ENCODE results near the gene FGD3.

Gene FGD3

GRCh38 chr9:93065135-93065720, 117.9 kb downstream of the FGD3 start:
- TF ChIP-seq, protein P1, sequence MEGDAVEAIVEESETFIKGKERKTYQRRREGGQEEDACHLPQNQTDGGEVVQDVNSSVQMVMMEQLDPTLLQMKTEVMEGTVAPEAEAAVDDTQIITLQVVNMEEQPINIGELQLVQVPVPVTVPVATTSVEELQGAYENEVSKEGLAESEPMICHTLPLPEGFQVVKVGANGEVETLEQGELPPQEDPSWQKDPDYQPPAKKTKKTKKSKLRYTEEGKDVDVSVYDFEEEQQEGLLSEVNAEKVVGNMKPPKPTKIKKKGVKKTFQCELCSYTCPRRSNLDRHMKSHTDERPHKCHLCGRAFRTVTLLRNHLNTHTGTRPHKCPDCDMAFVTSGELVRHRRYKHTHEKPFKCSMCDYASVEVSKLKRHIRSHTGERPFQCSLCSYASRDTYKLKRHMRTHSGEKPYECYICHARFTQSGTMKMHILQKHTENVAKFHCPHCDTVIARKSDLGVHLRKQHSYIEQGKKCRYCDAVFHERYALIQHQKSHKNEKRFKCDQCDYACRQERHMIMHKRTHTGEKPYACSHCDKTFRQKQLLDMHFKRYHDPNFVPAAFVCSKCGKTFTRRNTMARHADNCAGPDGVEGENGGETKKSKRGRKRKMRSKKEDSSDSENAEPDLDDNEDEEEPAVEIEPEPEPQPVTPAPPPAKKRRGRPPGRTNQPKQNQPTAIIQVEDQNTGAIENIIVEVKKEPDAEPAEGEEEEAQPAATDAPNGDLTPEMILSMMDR (IDR thresholded peaks at IDR 0.05; ENCODE audit: low read depth, low read length, missing control alignments) = no peak
- H3K4me3 ChIP-seq (ENCODE audit: low read depth, low read length) = no peak overlapping the region
- no peak for DNase-seq (ENCODE audit: low read depth)
- in situ Hi-C loops (cut with HindIII; ENCODE audit: low sequenced_read_pairs) = no loop called here

- no peak for DNase-seq (ENCODE audit: low read depth)
- TF ChIP-seq, protein P1 (IDR thresholded peaks at IDR 0.05; ENCODE audit: low read depth, low read length, missing control alignments) = no peak
- in situ Hi-C loops (cut with HindIII; ENCODE audit: low sequenced_read_pairs) = no loop called here
- no peak overlapping the region for H3K4me3 ChIP-seq (ENCODE audit: low read depth, low read length)
These were observed 119.8 kb downstream of the FGD3 start for GRCh38 chr9:93066978-93067603.

DNA sequence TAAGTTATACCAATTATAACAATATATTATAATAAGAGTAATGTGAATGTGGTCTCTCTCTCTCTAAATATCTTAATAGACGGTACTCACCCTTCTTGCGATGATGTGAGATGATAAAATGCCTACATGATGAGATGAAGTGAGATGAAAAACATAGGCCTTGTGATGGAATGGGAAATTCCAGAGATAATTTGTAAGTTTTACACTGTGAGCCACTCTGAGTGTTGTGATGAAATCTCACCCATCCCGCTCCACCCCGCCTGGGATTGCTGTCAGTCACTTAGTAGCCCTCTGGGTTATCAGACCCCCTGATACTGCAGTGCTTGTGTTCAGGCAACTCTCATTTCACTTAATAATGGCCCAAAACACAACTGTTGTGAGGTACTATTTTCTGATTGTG, 121.6 kb downstream of the FGD3 start:
- no peak for DNase-seq (ENCODE audit: low read depth)
- TF ChIP-seq, protein P1 (IDR thresholded peaks at IDR 0.05; ENCODE audit: low read depth, low read length, missing control alignments) = no peak
- H3K4me3 ChIP-seq (ENCODE audit: low read depth, low read length) = no peak overlapping the region
- in situ Hi-C loops (cut with HindIII; ENCODE audit: low sequenced_read_pairs) = no loop called here

GRCh38 chr9:93071464-93071863, 124.1 kb downstream of the FGD3 start:
- no peak for DNase-seq (ENCODE audit: low read depth)
- TF ChIP-seq, protein P1 (IDR thresholded peaks at IDR 0.05; ENCODE audit: low read depth, low read length, missing control alignments) = no peak
- no peak overlapping the region for H3K4me3 ChIP-seq (ENCODE audit: low read depth, low read length)
- in situ Hi-C loops (cut with HindIII; ENCODE audit: low sequenced_read_pairs) = no loop called here

DNA sequence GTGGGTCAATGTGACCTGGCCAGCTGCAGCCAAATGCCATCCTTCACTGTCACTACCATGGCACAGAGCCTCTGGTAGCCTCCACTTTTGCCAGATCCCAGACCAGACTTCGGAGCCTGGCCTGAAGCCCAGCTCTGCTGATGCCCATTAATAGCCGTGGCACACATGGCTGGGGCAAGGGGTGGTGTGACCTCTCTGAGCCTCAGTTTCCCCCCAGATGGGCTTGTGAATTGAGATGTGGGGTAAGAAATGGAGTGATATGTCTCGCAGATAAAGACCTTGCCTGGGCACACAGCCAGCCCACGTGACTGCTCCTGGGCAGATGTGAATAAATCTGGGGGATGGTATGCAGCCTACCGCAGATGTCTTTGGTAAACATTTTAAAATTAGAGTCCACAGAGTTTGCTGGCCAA, 125.1 kb downstream of the FGD3 start:
- peak; percentile 42 for DNase-seq (ENCODE audit: low read depth)
- H3K4me3 ChIP-seq (ENCODE audit: low read depth, low read length) = no peak overlapping the region
- TF ChIP-seq, protein P1 (IDR thresholded peaks at IDR 0.05; ENCODE audit: low read depth, low read length, missing control alignments) = no peak
- in situ Hi-C loops (cut with HindIII; ENCODE audit: low sequenced_read_pairs) = no loop called here

DNA sequence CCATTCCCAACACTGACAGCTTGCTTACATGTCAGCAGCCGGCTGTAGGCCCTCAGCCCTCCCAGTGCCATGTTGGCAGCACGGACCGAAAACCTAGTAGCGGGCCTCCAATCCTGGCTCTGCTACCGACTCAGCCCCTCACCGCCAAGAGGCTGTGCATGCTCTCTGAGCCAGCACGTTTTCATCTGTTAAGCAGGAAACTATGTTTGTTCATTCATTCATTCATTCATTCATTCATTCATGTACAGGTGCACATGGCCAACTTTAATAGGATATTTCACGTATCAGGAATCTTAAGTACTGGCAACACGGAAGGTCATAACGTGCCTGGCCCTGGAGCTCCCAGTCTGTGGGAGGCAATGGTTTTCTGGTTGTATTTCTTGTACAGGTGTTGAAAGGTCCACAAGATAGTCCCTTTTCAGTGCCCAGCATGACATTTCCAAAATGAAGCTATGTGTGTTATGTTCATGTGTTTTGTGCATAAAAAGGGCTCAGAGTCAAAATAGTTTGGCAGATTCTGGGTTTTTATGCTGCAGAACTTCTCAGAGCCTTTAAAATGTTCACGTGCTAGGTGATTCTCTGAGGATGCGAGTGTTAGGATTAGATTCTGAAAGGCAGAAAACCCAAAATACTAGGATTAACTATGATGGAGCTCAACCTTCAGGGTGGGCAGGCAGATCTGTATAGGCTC, 128.9 kb downstream of the FGD3 start:
- DNase-seq (ENCODE audit: low read depth) = no peak
- TF ChIP-seq, protein P1 (IDR thresholded peaks at IDR 0.05; ENCODE audit: low read depth, low read length, missing control alignments) = no peak
- in situ Hi-C loops (cut with HindIII; ENCODE audit: low sequenced_read_pairs) = no loop called here
- H3K4me3 ChIP-seq (ENCODE audit: low read depth, low read length) = no peak overlapping the region
